SU-DHL-6 (cell line): ENCODE results near the gene LCE3D.

Experiments used
- CTCF ChIP-seq: fragments of 200-600 bp; sonication (generic); IDR thresholded peaks from one replicate; pipeline ENCODE4 v1.5.1; 2017; ENCODE audit warnings: antibody characterized with exemption, mild to moderate bottlenecking, low read length, moderate library complexity; ENCODE audit not compliant: insufficient read depth, poor library complexity, severe bottlenecking
- EZH2phosphoT487 ChIP-seq: fragments of 200-600 bp; sonication (generic), shearing (Covaris generic); conservative IDR thresholded peaks from 2 replicates; pipeline ENCODE4 v1.6.1; 2018; ENCODE audit warnings: mild to moderate bottlenecking, antibody characterized with exemption, low read length, moderate library complexity, mixed read lengths

GRCh38 chr1:152626744-152627143 is 46.4 kb upstream of the LCE3D start:
- no peak for TF ChIP-seq CTCF
- no peak for TF ChIP-seq EZH2phosphoT487
